ENCODE measurements around the gene RPLP1. TPM values are rescaled to one million over a fixed set of nuclear protein-coding genes. Genes with fewer than 3 reads are reported as not detected.

Gene RPLP1
- 61.6 and 77.6 TPM in 2 replicates for total RNA-seq (ENCODE audit: low replicate concordance)

DNA sequence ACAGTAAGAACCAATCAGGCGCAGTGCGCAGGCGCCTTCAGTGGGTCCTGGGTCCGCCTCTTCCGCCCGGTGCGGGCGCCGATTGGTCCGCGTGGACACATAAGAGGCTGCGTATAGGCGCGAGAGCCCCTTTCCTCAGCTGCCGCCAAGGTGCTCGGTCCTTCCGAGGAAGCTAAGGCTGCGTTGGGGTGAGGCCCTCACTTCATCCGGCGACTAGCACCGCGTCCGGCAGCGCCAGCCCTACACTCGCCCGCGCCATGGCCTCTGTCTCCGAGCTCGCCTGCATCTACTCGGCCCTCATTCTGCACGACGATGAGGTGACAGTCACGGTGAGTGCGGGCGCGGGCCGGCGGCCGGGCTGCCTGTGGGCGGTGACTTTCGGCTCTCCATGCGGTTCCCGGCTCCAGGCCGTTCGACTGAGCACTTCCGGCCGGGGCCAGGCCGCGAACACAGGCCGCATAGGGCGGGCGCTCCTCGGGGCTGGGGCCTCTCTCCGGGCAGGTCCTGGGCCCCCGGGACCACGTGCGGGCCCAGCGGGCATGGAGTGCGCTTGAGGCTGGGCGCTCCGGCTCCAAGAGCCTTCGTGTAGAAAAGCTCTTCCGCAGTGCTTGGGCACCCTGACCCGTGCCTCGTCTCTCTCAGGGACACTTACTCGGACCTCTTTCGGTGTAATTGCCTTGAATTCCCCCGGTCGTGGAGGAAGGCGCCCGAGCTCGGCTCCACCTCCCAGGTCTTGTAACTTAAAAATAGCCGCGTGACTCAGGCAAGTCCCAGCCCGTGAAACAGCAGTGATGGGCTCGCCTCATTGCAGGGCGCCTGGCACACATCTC, at the start of gene RPLP1:
TSS of gene RPLP1 (plus strand) at position 127 of the 830 bp plus-strand sequence. CDS start at position 258, 131 bp downstream.

DNA sequence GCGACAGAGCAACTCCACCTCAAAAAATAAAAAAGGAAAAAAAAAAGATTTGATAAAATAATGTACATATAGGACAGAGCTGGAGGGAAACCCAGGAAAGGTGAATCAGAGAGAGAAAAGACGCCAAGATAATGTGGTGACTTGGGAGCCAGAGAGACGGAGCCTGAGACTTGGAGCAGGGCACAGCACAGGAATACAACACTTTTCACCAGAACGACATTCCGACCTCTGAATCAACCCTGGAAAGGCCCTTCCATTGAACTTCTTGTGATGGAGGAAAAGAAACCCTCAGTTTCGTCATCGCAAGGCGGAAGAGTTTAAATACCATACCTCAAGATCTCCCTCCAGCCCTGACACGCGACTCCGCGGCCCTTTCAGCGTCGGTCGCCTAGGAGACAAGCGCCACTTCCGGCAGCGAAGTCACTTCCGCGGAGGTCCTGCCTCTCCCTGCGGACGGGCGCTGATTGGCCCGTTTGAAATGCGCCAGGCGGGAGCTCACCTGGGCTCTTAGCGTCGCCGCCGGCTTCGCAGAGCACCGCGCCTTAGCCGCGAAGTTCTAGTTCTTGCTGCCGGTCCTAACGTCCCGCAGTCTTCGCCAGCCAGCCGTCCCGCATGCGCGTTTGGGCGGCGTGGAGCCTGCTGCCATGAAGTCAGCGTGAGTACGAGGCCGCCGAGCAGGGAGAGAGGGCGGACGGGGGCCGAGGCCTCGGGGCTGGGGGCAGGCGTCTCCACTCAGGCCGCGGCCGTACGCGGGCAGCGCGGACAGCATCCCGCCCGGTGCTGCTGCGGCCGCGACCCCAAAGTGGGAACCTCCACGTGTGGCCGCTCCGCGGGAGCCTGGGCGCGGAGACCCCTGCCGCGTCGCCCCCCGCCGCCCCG, 38.6 kb upstream of the RPLP1 start, which contains the start of gene KIF23:
TSS of gene KIF23 (plus strand) at position 528 of the 879 bp plus-strand sequence. CDS start at position 645, 117 bp downstream.

Other genes starting within 250 kb of the RPLP1 start
- gene PAQR5, start 153.9 kb upstream of the RPLP1 start, total RNA-seq (ENCODE audit: low replicate concordance) = 0.15 and 0.23 TPM in 2 replicates
- gene KIF23, start 38.5 kb upstream of the RPLP1 start, total RNA-seq (ENCODE audit: low replicate concordance) = 2.5 and 12.9 TPM in 2 replicates

All from smooth muscle cell of the coronary artery (primary cell).